ENCODE results near the gene CRLF1. TPM values are rescaled to one million over a fixed set of nuclear protein-coding genes. Genes with fewer than 3 reads are reported as not detected.
A peak's percentile ranks its signal among the peaks of the same experiment; 100 is the strongest.

Gene CRLF1
- polyA plus RNA-seq, 1 experiment, result 5.6 TPM

DNA sequence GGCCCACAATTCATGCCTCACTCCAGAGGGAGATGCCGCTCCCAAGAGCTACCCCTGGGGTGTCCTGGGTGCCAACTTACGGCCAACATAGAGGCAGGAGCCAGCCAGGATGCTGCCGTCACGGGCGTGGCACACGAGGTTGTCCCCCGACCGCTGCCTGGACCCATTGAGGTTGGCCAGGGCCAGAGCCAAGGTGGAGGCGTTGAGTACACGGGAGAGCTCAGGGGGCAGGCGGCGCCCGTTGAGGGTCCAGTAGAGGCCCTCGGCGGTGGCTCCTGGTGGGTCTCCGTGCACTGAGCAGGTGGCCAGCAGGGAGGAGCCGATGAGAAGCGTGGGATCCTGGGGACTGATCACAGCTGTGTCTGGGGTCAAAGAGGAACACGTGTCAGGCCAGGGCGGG, 7.1 kb downstream of the CRLF1 start:
- Histone ChIP-seq H3K4me3 (ENCODE audit: low read depth, low read length) (no peak overlapping the region), H3K36me3 (ENCODE audit: control insufficient read depth, insufficient read depth, low read length) (no peaks in the 10 kb centered on the region), H3K27me3 (ENCODE audit: control insufficient read depth, insufficient read depth, low read length) (peaks cover 2% of the 10 kb centered on the region; the same call in 1 of the 2 replicates)
- ChIA-PET POLR2A (no interaction called here), CTCF (interaction anchor here (3.2 kb wide), 1 partner anchor 248 kb away, joined by 15 read pairs; no protein-coding TSS in a partner anchor)
- TF ChIP-seq CTCF (IDR thresholded peaks at IDR 0.05; ENCODE audit: insufficient read depth, low read depth, low read length), result no peak
- DNase-seq (ENCODE audit: low read depth), result no peak

DNA sequence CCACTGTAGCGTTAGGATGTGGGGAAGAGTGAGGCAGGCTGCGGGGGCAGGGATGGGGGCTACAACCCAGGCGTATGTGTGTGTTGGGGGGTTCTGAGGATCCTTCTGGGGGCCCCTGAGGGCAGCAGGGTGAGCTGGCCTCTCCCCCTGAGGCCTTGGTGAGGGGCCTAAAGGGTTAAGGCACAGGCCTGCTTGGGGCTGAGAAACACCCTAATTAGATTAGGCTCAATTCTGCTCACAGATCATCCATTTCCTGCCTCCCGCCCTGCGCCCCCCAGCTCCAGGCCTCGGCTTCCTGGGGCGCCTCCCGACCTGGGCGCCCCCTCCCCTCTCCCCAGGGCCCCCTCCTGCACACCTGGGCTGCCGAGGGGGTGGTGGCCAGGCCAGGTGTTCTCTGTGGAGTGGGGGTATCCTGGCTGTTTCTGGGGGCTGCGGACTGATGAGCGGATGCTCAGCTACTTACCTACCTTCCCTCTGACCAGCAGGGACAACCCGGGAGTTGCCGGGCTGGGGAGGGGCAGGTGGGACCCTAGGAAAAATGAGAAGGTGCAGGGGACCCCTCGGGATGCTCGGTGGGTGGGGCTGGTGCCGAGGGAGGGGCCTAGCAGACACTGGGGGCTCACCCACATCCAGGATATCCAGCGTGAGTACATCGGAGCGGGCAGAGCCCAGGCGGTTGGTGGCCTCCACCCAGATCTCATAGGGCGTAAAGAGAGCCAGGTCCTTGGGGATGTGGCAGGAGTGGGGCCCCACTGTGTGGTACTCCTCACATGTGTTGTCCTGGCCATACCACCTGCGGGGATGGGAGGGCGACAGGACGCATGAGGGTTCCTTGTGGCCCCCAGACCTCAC, 8.6 kb downstream of the CRLF1 start:
- TF ChIP-seq CTCF (IDR thresholded peaks at IDR 0.05; ENCODE audit: insufficient read depth, low read depth, low read length), result no peak
- DNase-seq (ENCODE audit: low read depth), result no peak
- POLR2A ChIA-PET, result no interaction called here
- no peaks in the 10 kb centered on the region for H3K36me3 ChIP-seq (ENCODE audit: control insufficient read depth, insufficient read depth, low read length)
- H3K27me3 ChIP-seq (ENCODE audit: control insufficient read depth, insufficient read depth, low read length), result no peaks in the 10 kb centered on the region
- H3K4me3 ChIP-seq (ENCODE audit: low read depth, low read length), result no peak overlapping the region
- CTCF ChIA-PET, result interaction anchor here (0.9 to 3.2 kb wide), 4 partner anchors 9 to 250 kb away, joined by 3 to 15 read pairs (median 4); partner anchors contain the start of gene REX1BD

GRCh38 chr19:18596752-18597157, 9.8 kb downstream of the CRLF1 start:
- CTCF ChIA-PET, result interaction anchor here (1.2 to 6.1 kb wide), 3 partner anchors 9 to 251 kb away, joined by 4 to 40 read pairs (median 5); partner anchors contain the start of gene TMEM59L
- no peak for TF ChIP-seq CTCF (IDR thresholded peaks at IDR 0.05; ENCODE audit: insufficient read depth, low read depth, low read length)
- no peak overlapping the region for H3K4me3 ChIP-seq (ENCODE audit: low read depth, low read length)
- no peaks in the 10 kb centered on the region for H3K36me3 ChIP-seq (ENCODE audit: control insufficient read depth, insufficient read depth, low read length)
- H3K27me3 ChIP-seq (ENCODE audit: control insufficient read depth, insufficient read depth, low read length), result no peaks in the 10 kb centered on the region
- POLR2A ChIA-PET, result no interaction called here
- no peak for DNase-seq (ENCODE audit: low read depth)

DNA sequence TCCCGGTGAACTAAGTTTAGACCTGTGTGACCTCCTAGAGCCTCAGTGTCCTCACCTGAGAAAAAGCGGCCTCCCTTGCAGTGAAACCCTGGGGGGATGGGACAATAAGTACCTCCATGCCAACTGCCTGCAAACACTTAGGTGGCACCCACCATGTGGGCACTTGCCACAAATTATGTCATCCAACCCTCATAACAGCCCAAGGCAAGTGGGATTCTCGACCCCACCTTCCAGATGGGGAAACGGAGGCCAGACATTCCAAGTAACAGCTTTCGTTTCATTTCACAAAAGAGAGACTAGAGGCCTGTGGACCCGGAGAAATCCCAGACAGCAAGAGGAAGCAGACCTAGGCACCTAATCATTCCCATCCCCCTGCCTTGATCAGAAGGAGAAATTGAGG, 11.1 kb downstream of the CRLF1 start:
- TF ChIP-seq CTCF (IDR thresholded peaks at IDR 0.05; ENCODE audit: insufficient read depth, low read depth, low read length), result no peak

DNA sequence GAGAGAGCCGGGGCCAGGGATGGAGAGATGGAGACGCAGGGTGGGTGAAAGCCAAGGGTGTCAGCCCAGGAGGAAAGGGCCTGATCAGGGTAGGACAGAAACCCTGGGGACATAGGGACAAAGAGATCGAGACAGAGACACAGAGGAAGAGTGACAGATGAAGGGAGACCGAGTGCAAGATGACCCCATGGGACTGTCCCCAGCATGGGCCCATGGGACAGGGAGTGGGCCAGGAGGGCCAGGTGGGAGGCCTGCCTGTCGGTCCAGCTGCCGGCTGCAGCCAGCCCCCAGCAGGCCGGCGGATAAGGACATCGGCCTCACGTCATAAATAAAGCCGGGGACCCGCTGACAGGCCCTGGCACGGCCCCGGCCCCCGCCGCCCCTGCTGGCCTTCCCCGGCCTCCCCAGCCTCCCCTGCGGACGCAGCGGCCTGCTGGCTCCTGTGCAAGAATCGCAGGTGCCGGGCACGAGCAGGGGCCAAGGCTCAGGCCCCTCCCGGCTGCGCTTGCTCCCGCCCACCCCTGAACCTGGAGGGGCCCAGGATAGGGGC, 11.7 kb downstream of the CRLF1 start:
- no peak for TF ChIP-seq CTCF (IDR thresholded peaks at IDR 0.05; ENCODE audit: insufficient read depth, low read depth, low read length)
- DNase-seq (ENCODE audit: low read depth), result no peak
- CTCF ChIA-PET, result interaction anchor here (0.7 to 6.1 kb wide), 11 partner anchors 9 to 253 kb away, joined by 3 to 40 read pairs (median 7); no protein-coding TSS in a partner anchor
- no peaks in the 10 kb centered on the region for H3K27me3 ChIP-seq (ENCODE audit: control insufficient read depth, insufficient read depth, low read length)
- POLR2A ChIA-PET, result no interaction called here
- peak overlapping the region; percentile 35 for H3K4me3 ChIP-seq (ENCODE audit: low read depth, low read length)
- peaks cover 4% of the 10 kb centered on the region for H3K36me3 ChIP-seq (ENCODE audit: control insufficient read depth, insufficient read depth, low read length)

More for the DNA sequence above, 11.1 kb downstream of the CRLF1 start:
- ChIA-PET CTCF (interaction anchor here (0.7 to 6.1 kb wide), 6 partner anchors 8 to 252 kb away, joined by 4 to 40 read pairs (median 12); partner anchors contain the start of gene TMEM59L), POLR2A (interaction anchor here (0.7 kb wide), 1 partner anchor 252 kb away, joined by 3 read pairs; no protein-coding TSS in a partner anchor)
- DNase-seq (ENCODE audit: low read depth), result no peak
- Histone ChIP-seq H3K4me3 (ENCODE audit: low read depth, low read length) (no peak overlapping the region), H3K27me3 (ENCODE audit: control insufficient read depth, insufficient read depth, low read length) (no peaks in the 10 kb centered on the region), H3K36me3 (ENCODE audit: control insufficient read depth, insufficient read depth, low read length) (peaks cover 4% of the 10 kb centered on the region)
